Stimulated activated CD8-positive, alpha-beta memory T cell treated with anti-CD3 and anti-CD28 coated beads, Interleukin-4, amount 100 ng/mL, for 1 hour (primary cell): ENCODE data around the gene RBM33.
"Not testable (repeated sequence)": the region's sequence is repeated elsewhere in the genome, so short reads cannot be mapped to it uniquely, and the experiment has no call there.

Experiments
- DNase-seq, 2 donors: peaks; one replicate each; pipeline ENCODE4 v3.0.0-alpha.2; 2020; ENCODE audit warnings: low read depth in 2 of 2, low spot score in 1 of 2

The RBM33 gene

DNA sequence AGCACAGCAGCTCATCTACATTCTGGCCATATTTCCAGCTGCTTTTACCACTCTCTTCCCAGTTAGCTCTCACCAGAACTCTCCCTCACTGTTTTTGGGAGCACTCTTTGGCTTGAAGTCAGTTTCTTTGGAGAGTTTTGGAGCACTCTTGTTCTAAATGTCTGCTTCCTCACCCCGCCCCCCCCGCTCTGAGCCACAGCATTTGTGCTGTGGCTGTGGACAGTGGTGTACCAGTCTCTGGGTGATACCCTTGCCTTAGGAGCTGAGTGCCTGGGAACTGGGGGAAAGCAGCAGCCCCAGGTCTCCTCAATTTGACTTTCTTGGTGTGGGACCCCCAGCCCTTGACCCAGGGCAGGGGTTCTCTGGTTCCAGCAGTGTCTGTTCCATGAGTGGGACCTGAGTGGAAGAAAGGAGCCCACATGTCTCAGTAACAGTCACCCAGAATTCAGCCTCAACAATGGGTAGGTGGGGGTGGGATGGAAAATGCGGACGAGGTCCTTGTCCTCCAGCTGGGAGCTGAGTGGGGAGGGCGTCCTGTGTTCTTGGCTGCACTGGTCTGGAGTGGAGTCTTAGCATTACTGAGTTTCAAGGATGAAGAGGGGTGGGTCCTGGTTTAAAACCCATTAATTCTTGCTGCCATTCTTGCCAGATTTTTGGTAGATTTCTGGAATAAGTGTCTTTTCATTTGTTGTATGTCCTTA is 18.0 kb downstream of the RBM33 start:
- DNase-seq: no peak

DNA sequence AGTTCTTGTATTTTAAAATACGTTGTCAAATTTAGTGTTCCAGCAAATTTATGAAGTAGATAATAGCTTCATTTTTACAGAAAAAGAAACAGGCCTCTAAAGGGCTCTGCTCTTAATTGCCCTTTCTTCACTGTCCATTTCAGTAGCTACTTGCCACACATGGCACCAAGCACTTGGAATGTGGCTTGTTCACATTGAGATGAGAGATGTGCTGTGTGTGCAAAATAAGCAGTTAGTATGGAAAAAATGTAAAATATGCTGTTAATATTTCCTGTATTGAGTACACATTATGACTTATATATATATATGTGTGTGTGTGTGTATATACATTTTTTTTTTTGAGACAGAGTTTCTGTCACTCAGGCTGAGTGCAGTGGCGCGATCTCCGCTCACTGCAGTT is 19.5 kb downstream of the RBM33 start:
- DNase-seq: no peak

DNA sequence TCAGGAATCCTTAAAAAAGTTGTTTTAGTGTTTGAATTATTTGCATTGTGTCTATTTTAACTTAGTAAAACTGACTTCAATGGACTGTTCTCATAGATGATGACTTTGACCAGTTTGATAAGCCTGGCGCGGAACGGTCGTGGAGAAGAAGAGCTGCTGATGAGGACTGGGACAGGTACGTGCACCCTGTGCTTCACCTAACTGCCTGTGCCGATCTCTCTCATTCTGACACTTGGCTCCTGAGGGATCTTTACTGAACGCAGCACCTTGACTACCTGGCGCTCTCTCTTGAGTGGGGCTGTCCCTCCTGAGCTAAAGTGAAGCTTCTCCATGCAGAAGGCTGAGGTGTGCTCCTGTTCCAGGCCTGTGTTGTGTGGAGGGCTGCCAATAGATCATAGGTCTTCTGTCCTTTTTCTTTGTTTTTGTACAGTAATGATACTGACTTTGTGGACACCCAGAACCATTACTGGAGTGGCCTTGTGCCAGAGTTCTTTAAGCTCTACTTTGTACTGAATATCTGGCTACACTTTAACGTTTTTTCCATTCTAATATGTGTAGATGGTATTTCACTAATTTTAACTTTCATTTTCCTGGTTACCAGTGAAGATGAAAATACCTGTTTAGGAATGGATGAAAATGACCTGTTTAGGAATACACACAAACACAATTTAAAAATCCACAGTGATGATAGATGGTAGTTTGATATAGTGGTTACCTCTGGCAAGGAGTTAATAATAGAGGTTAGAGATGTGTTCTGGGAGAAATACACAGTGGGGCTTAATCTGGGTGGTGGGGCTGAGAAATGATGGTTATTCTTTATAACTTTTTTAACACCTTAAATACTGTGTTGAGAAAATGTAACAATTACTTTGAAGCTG is 20.9 kb downstream of the RBM33 start:
- no peak for DNase-seq

DNA sequence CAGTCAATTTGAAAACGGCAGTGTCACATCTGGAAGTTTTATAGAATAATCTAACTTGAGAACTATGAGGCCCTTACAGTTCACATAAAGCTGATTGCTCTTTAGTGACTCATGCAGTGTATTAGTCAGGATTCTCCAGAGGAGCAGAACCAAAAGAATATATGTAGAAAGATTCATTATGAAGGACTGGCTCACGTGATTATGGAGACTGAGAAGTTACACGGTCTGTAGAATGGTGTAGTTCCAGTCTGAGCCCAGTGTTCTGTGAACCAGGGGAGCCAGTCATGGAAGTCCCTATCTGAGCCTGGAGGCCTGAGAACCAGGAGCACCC is 21.5 kb downstream of the RBM33 start:
- no peak for DNase-seq

DNA sequence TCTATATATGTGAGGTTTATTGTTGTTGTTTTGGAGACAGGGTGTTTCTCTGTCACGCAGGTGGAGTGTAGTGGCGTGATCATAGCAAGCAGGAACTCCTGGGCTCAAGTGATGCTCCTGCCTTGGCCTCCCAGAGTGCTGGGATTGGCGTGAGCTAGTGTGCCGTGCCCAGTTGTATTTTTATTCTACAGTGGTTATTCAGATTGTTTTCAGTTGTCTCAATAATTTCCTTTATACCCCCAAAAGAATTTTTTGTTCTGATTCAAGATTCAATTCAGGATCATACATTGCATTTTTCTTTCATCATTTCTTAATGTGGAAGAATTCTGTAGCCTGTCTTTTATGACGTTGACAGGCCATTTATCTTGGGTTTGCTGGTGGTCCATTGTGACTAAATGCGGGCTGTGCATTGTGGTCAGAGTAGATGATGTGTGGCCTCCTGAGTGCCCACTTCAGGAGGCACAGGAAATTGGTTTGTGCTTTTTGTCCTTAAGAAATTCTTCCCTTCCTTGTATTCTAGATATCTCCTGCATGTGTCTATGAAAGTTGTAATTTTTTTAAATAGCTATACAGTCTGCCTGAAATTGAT is 22.9 kb downstream of the RBM33 start:
- DNase-seq: no peak

DNA sequence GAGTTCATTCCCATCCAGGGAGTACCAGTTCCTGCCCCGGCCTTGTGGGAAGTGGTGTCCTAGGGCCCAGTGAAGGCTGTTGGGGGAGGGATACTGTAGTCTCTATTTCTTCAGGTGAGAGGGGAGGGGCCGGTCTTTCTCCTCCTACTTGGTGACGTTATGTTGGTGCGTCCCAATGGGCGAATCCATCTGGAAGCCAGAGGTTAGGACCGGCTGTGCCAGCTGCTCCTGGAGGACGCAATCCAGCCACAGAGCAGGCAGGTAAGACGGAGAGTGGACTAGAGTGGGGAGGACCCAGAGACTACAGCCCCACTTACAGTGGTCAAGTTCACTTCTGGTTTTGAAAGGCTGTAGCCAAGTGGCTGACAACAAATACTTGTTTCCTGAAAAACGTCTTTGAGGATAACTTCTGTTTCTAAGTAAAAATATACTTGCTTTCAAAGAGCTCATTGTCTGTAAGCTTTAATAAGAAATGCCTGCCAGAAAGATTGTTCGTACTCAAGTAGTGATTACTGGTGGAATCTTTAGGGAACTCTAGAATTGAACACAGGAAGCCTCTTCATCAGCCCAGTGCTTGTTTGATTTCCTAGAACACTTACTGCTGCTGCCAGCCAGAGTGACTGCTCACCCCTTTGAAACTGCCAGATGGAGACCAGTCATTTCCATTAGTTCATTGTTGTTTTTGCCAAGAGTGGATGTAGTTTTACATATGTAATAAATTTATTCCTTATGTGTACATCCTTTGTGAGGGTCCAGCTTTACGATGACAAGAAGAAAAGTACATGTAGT is 25.4 kb downstream of the RBM33 start:
- DNase-seq: no peak

DNA sequence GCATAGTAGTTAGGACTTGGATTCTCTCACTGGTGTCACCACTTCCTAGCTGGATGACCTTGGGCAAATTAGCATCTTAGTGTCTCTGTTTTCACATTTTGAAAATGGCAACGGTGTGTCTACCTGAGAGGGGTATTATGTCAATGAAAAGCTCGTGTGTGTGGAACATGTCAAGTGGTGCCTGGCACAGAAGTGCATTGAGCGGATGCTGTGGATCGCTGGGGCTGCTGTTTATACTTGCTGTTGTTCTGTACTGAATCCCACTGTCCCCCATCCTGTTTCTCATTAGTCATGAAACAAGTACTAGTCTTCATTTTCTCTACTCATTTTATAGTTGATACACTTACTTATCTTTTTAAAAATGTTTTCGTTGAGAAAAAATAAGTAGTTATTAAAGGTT is 26.1 kb downstream of the RBM33 start:
- no peak for DNase-seq

DNA sequence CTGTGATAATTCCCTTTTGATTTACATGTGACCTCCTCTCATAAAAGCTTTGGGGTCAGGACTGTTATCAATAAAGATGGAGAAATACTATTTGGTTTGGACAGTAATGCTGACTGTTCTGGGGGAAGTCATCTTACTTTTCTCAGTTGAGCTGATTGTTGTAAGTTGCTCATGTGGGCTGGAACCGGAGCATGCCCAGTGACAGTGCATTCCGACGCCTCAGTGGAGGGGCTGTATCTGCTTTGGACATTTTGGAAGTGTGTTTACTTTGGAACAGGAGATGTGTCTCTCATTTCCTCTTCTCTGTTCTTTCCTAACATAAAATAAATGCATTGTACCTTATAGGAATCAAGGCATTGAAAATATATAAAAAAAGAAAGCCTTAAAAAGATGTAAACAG is 30.1 kb downstream of the RBM33 start:
- no peak for DNase-seq

DNA sequence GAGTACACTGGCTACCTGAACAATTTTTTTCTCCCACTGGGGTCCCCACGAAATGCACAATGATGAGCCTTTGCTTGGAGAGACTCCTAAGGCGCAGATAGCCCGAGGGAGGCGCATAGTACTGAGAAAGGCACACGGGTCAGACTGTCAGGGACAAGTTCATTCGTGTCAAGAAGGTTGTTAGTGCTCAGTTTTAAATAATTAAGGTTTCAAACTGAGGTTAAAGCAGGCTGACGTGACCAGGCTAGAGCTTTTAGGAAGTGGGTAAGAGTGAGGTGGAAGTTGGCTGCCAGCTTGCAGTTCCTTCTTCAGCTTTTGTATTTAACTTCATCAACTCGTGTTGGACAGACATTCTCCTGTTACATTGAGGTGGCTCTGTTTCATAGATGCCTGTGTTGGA is 31.6 kb downstream of the RBM33 start:
- DNase-seq: no peak

DNA sequence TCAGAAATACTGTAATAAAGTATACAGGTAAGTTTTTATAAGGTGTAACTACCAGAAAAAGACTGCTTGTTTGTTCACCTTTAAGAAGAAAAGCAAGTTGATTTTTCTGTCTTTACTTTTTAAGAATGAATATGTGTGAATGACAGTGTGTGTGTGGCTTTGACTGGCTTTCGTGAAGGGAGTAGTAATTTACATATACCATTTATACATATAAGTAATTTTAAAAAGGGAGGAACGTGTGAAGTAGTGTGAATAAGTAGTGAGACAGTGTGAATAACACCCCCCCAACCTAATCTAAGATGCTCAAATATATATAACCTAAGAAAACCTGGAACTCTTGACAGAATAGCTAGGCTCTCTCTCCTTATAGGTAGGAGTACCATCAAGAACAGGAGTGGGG is 33.2 kb downstream of the RBM33 start:
- no peak for DNase-seq

DNA sequence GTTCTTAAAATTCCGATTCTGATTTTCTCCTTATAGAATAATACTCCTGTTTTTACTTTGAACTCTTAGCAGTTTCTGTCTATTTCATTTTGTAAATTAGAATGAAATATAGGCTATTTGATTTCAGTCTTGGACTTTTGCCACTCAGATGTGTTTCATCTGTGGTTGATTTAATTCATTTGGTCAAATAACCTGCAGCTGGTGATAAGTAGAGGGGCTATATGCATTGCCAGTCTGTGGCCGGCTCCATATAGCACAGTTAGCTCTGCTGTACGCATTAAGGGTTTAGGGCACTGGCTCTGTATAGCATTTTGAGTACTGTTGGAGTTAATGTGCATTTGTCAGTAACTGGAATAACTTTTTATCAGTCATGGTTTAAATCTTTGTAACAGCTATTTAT is 35.7 kb downstream of the RBM33 start:
- DNase-seq: no peak

DNA sequence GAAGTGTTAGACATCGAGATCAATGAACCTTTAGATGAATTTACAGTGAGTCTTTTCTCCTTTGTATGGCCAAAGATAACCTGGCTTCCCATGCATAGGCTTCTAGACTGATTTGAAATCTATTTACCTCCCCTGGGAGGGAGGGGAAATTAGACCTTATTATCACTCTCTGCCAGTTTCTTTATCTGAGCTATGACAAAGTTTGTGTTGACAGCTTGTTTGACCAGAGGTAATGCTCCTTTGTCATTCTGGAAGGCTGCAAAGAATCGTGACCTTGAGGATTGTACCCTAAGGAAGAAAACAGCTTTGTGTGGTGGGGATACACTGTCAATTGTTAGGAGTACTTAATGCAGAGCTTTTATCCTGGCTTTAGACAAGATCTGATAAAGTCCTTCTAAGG is 36.4 kb downstream of the RBM33 start:
- DNase-seq: no peak

DNA sequence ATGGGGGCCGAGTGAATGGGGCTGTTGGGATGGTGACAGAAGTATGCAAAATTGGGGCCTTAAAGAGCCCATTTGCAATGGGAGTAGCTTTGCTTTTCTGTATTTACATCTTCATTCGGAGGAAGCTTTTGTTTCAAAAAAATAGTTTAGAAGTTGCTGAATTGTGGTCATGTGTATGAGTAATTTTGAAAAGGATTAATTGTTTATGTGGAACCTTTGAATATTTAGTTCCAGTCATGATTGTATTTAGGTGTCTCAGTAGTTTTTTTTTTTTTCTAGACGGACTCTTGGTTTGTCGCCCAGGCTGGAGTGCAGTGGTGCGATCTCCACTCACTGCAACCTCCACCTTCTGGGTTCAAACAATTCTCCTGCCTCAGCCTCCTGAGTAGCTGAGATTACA is 37.2 kb downstream of the RBM33 start:
- DNase-seq: no peak

DNA sequence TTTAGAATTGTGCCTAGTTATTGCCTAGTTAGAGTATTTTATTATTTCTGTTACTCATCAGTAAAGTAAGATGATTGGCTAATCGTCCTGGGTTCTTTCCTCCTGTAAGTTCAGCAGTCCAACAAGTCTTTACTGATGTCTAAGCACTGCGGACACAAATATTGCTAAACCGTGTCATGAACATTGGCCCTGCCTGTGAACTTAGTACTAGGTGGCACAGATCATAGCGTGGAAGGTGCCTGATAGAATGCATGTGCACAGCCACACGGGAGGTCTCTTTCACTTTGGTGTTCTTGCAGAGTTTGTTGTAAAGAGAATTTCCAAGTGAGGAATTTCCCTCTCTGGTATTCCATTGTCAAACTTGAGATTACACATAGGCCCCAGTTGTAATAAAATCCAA is 38.0 kb downstream of the RBM33 start:
- no peak for DNase-seq

DNA sequence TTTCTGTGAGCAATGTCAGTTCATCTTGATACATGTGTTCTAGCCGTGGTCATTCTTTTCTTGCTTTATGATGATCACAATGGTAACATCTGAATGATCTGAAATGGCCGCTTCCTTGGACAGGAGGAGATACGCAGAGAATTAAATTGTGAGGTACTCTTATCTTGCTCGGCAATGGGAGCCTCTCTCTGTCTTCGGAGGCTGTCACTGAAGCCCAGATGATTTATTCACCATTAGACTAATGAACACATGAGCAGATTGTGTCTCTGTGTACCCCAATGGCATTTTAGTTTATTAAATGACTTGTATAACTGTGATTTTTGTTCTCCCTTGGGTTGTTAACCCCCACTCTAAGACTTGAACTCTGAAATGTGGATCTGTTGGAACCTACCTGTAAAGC is 38.6 kb downstream of the RBM33 start:
- DNase-seq: no peak

DNA sequence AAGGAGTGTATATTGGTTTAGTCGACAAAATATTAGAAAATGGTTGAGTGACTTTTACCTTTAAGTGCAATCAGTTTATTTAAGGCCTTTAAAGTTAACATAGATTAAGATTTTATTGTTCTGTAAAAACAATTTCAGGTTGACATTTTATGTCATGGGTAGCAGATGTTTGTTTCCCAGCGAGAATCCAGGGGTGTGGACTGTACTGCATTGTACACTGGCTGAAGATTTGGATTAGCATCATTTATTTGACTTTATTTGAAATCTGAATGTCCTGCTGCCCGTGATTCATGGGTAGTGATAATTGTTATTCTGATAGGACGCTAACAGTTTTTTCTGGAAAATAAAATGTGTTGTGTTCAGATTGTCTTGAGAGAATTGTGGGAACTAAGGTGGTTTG is 39.3 kb downstream of the RBM33 start:
- no peak for DNase-seq

DNA sequence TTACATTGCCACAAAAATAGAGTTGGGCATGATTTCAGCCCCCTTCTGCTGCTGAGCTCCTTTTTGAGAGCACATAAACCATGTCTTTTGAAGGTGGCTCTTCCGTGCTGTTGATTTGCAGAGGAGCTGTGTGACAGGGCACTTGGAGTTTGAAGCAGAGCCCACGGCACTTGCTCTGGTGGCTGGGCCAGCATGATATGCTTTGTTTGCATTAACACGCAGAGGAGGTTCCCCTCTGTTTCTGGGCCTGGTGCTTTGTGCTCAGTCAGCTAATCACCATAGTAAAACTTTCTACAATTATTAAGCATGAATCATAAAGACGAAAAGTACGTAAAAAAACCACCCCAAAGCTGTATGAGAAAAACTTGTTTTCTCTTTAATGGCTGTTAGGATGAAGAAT is 40.1 kb downstream of the RBM33 start:
- DNase-seq: no peak

DNA sequence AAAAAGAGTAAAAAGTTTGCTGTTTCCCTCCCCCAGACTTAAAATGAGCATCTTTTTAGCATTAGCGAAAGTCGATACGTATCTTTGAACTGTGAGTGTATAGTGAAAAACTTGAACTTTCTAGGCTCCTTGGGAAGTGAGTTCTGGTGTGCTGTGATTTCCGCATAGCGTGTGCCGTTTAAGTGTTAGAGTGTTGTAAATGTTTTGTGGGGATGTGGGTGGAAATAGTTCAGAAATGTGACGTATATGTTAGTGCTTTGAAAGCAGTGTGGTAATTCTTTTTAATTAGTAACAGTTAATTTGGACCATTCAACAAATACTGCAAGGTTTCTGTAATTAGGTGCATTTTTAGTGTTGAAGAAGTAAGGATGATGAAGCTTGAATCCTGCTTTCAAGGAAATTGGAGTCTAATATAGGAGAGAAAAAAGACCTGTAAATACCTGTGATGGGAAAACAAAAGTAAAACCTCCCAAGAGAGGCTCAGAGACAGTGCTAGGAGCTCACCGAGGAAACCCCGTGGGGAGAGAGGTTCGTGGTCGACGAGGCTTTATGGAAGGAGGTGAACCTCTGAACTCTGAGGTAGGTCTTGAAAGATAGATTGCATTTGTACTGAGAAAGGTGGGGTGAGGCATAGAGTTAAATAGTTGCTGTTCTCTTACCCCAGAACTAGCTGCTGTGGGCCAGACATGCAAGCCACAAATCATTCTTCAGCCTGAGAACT is 40.8 kb downstream of the RBM33 start:
- no peak for DNase-seq

DNA sequence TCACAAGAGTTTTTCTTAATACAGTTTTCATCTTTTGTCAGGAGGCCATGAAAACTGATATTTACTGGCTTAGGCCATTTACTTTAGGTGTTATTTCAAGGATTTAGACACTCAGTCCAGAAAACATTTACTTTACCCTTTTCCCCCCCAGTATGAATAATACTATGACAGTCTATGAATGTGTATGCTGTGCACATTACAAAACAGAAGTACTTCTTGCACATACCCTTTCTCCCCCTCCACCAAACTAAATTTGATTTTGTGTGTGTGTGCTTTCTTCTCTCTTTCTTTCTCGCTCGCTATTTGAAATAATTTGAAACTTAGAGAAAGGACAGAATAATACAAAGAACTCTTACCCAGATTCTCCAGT is 41.3 kb downstream of the RBM33 start:
- DNase-seq: no peak

DNA sequence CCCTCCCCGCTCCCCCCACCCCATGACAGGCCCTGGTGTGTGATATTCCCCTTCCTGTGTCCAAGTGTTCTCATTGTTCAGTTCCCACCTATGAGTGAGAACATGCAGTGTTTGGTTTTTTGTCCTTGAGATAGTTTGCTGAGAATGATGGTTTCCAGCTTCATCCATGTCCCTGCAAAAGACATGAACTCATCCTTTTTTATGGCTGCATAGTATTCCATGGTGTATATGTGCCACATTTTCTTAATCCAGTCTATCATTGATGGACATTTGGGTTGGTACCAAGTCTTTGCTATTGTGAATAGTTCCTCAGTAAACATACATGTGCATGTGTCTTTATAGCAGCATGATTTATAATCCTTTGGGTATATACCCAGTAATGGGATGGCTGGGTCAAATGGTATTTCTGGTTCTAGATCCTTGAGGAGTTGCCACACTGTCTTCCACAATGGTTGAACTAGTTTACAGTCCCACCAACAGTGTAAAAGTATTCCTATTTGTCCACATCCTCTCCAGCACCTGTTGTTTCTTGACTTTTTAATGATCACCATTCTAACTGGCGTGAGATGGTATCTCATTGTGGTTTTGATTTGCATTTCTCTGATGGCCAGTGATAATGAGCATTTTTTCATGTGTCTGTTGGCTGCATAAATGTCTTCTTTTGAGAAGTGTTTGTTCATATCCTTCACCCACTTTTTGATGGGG is 42.3 kb downstream of the RBM33 start:
- not testable (repeated sequence) for DNase-seq

DNA sequence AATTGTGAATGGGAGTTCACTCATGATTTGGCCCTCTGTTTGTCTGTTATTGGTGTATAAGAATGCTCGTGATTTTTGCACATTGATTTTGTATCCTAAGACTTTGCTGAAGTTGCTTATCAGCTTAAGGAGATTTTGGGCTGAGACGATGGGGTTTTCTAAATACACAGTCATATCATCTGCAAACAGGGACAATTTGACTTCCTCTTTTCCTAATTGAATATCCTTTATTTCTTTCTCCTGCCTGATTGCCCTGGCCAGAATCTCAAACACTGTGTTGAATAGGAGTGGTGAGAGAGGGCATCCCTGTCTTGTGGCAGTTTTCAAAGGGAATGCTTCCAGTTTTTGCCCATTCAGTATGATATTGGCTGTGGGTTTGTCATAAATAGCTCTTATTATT is 43.8 kb downstream of the RBM33 start:
- DNase-seq: not testable (repeated sequence)
